ENCODE results near the gene NR1I3.

NR1I3 gene

GRCh38 chr1:161201836-161202712 is 35.9 kb downstream of the NR1I3 start, which contains the start of gene NDUFS2 (continued):
- TF ChIP-seq ZNF501 (tag by site-specific recombination; IDR thresholded peaks at IDR 0.05) (peak; percentile 79), ZNF341 (tag by site-specific recombination; IDR thresholded peaks at IDR 0.05; ENCODE audit: low read depth) (peak; percentile 93), EGR2 (tag by site-specific recombination; IDR thresholded peaks at IDR 0.05; ENCODE audit: low read depth) (peak; percentile 69), IKZF3 (tag by site-specific recombination; IDR thresholded peaks at IDR 0.05) (peak; percentile 93), ZXDB (tag by site-specific recombination; IDR thresholded peaks at IDR 0.05) (peak; percentile 84), ZBTB26 (tag by site-specific recombination; optimal IDR thresholded peaks at IDR 0.05) (peak; percentile 82), PATZ1 (tag by site-specific recombination; IDR thresholded peaks at IDR 0.05) (peak; percentile 31; the same call in 1 of the 2 replicates), ZSCAN4 (tag by site-specific recombination; IDR thresholded peaks at IDR 0.05) (no peak), ZNF214 (tag by site-specific recombination; IDR thresholded peaks at IDR 0.05; ENCODE audit: borderline replicate concordance) (no peak), ZNF335 (tag by site-specific recombination; conservative IDR thresholded peaks at IDR 0.05) (peak; percentile 99), ZNF585B (tag by site-specific recombination; IDR thresholded peaks at IDR 0.05) (no peak), ZNF639 (tag by site-specific recombination; IDR thresholded peaks at IDR 0.05) (peak; percentile 73; the same call in 1 of the 2 replicates), SP2 (tag by site-specific recombination; IDR thresholded peaks at IDR 0.05) (peak; percentile 85), ZNF830 (tag by site-specific recombination; IDR thresholded peaks at IDR 0.05; ENCODE audit: low read depth) (no peak), ZNF146 (tag by site-specific recombination; IDR thresholded peaks at IDR 0.05) (no peak), SP7 (tag by site-specific recombination; IDR thresholded peaks at IDR 0.05) (peak; percentile 31; the same call in 1 of the 2 replicates), KLF9 (tag by site-specific recombination; IDR thresholded peaks at IDR 0.05; ENCODE audit: low read depth) (0 out of 2 replicates have a peak, but pooled peaks have one; percentile 5), ZNF518A (tag by site-specific recombination; conservative IDR thresholded peaks at IDR 0.05; ENCODE audit: low read depth) (peak; percentile 75), ZBTB11 (tag by site-specific recombination; conservative IDR thresholded peaks at IDR 0.05; ENCODE audit: low read depth) (peak; percentile 92), ZNF792 (tag by site-specific recombination; IDR thresholded peaks at IDR 0.05) (no peak), SP3 (tag by site-specific recombination; IDR thresholded peaks at IDR 0.05) (peak; percentile 94), ZNF76 (tag by site-specific recombination; IDR thresholded peaks at IDR 0.05; ENCODE audit: borderline replicate concordance, low read depth) (peak; percentile 95), TRIM28 (IDR thresholded peaks at IDR 0.05; ENCODE audit: borderline replicate concordance, low read length) (peak; percentile 51; the same call in 1 of the 2 replicates), ZNF626 (tag by site-specific recombination; IDR thresholded peaks at IDR 0.05) (no peak)

Measured in HEK293 (cell line).